ENCODE measurements around the gene ELOB.

Gene ELOB

DNA sequence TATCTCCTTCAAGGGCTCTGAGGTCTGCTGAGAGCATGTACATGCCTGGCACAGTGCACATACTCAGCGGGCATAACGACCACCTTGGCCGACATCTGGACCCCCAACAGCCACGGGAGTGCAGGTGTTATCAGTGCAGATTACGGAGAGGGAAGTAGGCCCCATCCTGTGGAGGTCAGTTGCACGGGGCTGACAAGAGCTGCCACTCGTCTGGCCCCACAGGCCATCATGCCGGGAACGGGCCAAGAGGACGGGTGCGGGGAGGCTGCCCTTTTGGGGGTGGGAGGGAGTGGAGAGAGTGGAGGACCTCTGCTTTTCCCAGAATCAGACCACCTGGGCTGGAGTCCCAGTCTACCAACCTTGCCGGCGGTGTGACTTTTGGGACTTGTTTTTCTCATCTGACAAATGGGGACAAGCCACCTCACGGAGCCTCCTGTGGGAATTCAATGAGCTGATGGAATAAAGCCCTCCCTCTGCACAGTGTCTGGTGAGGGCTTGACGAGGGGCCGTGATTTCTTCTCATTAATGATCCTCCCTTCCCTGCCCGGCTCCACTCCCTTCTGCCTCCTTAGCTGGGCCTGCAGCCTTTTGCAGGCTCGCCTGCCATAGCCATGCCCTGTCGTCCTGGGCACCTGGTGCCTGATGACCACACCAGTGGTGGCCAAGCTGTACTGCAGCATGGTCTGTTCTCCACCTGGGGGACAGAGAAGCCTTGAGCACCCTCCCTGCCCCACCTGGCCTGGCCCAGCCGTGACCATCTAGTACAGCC, 5.7 kb upstream of the ELOB start:
- no peaks in the 10 kb centered on the region for H4K20me1 ChIP-seq (ENCODE audit: insufficient read depth, low read length)
- H3K9ac ChIP-seq (ENCODE audit: low read length): no peak overlapping the region

DNA sequence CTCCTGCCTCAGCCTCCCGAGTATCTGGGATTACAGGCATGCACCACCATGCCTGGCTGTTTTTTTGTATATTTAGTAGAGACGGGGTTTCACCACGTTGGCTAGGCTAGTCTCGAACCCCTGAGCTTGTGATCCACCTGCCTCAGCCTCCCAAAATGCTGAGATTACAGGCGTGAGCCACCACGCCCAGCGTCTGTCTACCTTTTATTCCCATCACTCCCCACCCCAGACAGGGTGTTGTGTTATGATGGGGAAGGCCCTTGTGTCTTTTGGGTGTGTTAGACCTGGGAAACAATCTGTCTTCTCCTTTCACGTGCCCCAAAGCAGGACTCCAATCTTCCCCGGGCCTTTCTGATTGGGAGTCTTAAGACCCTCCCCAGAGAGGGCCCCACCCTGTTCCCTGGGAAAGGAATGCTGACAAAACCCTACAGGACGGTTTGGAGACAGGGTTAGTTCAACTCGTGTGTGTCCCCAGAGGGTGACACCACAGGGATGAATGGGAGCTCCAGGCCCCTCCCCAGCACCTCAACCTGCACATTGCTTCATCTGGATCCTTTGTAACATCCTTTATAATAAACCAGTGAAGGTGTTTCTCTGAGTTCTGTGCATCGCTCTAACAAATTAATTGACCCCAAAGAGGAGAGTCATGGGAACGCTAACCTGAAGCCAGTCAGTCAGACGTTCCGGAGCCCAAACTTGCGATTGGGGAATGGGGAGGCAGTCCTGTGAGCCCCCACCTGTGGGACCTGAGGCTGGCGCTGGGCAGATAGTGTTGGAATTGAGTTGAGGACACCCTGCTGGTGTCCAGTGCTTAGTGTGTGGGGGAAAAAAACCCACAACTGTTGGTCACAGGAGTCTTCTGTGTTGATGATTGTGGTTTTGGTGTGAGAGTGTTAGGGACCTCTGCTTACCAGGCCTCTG, 3.2 kb upstream of the ELOB start:
- H3K36me3 ChIP-seq (ENCODE audit: insufficient read depth, low read length): peaks cover 3% of the 10 kb centered on the region
- H4K20me1 ChIP-seq (ENCODE audit: insufficient read depth, low read length): no peaks in the 10 kb centered on the region
- peaks cover 21% of the 10 kb centered on the region for H3K4me1 ChIP-seq (ENCODE audit: insufficient read depth, low read length, severe bottlenecking)
- H3K27ac ChIP-seq (ENCODE audit: low read depth, low read length, poor library complexity, severe bottlenecking): no peak overlapping the region
- TF ChIP-seq CTCF (IDR thresholded peaks at IDR 0.05; ENCODE audit: low read length) (no peak), EZH2 (IDR thresholded peaks at IDR 0.05; ENCODE audit: borderline replicate concordance, low read length) (no peak)
- H3K4me3 ChIP-seq (ENCODE audit: low read depth, low read length, poor library complexity, severe bottlenecking): no peak overlapping the region
- H3K9me2 ChIP-seq (ENCODE audit: low read depth, low read length): no peaks in the 10 kb centered on the region
- H3K27me3 ChIP-seq (ENCODE audit: insufficient read depth, low read length): no peaks in the 10 kb centered on the region
- no peak overlapping the region for H3K9ac ChIP-seq (ENCODE audit: low read length)
- no peaks in the 10 kb centered on the region for H3K9me3 ChIP-seq (ENCODE audit: low read length)
- no peak overlapping the region for H2AFZ ChIP-seq (ENCODE audit: low read length)
- H3K4me2 ChIP-seq (ENCODE audit: low read length): no peak overlapping the region
- no peaks in the 10 kb centered on the region for H3F3A ChIP-seq (ENCODE audit: insufficient read depth, low read length)
- H3K79me2 ChIP-seq (ENCODE audit: insufficient read depth, low read length): peaks cover 14% of the 10 kb centered on the region

More for the DNA sequence above, 5.7 kb upstream of the ELOB start:
- Histone ChIP-seq H3K4me1 (ENCODE audit: insufficient read depth, low read length, severe bottlenecking) (peaks cover 9% of the 10 kb centered on the region), H3K27ac (ENCODE audit: low read depth, low read length, poor library complexity, severe bottlenecking) (no peak overlapping the region), H3K4me2 (ENCODE audit: low read length) (no peak overlapping the region), H2AFZ (ENCODE audit: low read length) (no peak overlapping the region), H3K27me3 (ENCODE audit: insufficient read depth, low read length) (no peaks in the 10 kb centered on the region; the same call in 1 of the 2 replicates), H3K4me3 (ENCODE audit: low read depth, low read length, poor library complexity, severe bottlenecking) (no peak overlapping the region), H3K9me2 (ENCODE audit: low read depth, low read length) (no peaks in the 10 kb centered on the region), H3K9me3 (ENCODE audit: low read length) (no peaks in the 10 kb centered on the region), H3F3A (ENCODE audit: insufficient read depth, low read length) (no peaks in the 10 kb centered on the region), H3K79me2 (ENCODE audit: insufficient read depth, low read length) (no peaks in the 10 kb centered on the region), H3K36me3 (ENCODE audit: insufficient read depth, low read length) (no peaks in the 10 kb centered on the region; the same call in 1 of the 2 replicates)
- TF ChIP-seq EZH2 (IDR thresholded peaks at IDR 0.05; ENCODE audit: borderline replicate concordance, low read length) (no peak), CTCF (IDR thresholded peaks at IDR 0.05; ENCODE audit: low read length) (no peak)

GRCh38 chr16:2779151-2779920, 2.3 kb upstream of the ELOB start:
- H4K20me1 ChIP-seq (ENCODE audit: insufficient read depth, low read length): no peaks in the 10 kb centered on the region
- TF ChIP-seq EZH2 (IDR thresholded peaks at IDR 0.05; ENCODE audit: borderline replicate concordance, low read length) (no peak), CTCF (IDR thresholded peaks at IDR 0.05; ENCODE audit: low read length) (no peak)
- no peaks in the 10 kb centered on the region for H3K9me3 ChIP-seq (ENCODE audit: low read length)
- no peaks in the 10 kb centered on the region for H3F3A ChIP-seq (ENCODE audit: insufficient read depth, low read length)
- H3K36me3 ChIP-seq (ENCODE audit: insufficient read depth, low read length): peaks cover 10% of the 10 kb centered on the region
- H3K9me2 ChIP-seq (ENCODE audit: low read depth, low read length): no peaks in the 10 kb centered on the region
- H3K79me2 ChIP-seq (ENCODE audit: insufficient read depth, low read length): peaks cover 14% of the 10 kb centered on the region
- no peak overlapping the region for H3K9ac ChIP-seq (ENCODE audit: low read length)
- no peak overlapping the region for H3K4me2 ChIP-seq (ENCODE audit: low read length)
- no peak overlapping the region for H3K4me3 ChIP-seq (ENCODE audit: low read depth, low read length, poor library complexity, severe bottlenecking)
- no peak overlapping the region for H3K27ac ChIP-seq (ENCODE audit: low read depth, low read length, poor library complexity, severe bottlenecking)
- H3K4me1 ChIP-seq (ENCODE audit: insufficient read depth, low read length, severe bottlenecking): peaks cover 24% of the 10 kb centered on the region
- H3K27me3 ChIP-seq (ENCODE audit: insufficient read depth, low read length): no peaks in the 10 kb centered on the region
- H2AFZ ChIP-seq (ENCODE audit: low read length): no peak overlapping the region
